ENCODE data around the gene AOPEP.

- TF ChIP-seq RAD21 (IDR thresholded peaks at IDR 0.05; ENCODE audit: low read depth), result no peak
- TF ChIP-seq, protein P1, sequence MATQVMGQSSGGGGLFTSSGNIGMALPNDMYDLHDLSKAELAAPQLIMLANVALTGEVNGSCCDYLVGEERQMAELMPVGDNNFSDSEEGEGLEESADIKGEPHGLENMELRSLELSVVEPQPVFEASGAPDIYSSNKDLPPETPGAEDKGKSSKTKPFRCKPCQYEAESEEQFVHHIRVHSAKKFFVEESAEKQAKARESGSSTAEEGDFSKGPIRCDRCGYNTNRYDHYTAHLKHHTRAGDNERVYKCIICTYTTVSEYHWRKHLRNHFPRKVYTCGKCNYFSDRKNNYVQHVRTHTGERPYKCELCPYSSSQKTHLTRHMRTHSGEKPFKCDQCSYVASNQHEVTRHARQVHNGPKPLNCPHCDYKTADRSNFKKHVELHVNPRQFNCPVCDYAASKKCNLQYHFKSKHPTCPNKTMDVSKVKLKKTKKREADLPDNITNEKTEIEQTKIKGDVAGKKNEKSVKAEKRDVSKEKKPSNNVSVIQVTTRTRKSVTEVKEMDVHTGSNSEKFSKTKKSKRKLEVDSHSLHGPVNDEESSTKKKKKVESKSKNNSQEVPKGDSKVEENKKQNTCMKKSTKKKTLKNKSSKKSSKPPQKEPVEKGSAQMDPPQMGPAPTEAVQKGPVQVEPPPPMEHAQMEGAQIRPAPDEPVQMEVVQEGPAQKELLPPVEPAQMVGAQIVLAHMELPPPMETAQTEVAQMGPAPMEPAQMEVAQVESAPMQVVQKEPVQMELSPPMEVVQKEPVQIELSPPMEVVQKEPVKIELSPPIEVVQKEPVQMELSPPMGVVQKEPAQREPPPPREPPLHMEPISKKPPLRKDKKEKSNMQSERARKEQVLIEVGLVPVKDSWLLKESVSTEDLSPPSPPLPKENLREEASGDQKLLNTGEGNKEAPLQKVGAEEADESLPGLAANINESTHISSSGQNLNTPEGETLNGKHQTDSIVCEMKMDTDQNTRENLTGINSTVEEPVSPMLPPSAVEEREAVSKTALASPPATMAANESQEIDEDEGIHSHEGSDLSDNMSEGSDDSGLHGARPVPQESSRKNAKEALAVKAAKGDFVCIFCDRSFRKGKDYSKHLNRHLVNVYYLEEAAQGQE (IDR thresholded peaks at IDR 0.05; ENCODE audit: low read depth), result no peak
- TF ChIP-seq EGR1 (IDR thresholded peaks at IDR 0.05), result no peak
- no peak for TF ChIP-seq FOXM1 (IDR thresholded peaks at IDR 0.05; ENCODE audit: borderline replicate concordance, low read depth)
- TF ChIP-seq, protein P2, sequence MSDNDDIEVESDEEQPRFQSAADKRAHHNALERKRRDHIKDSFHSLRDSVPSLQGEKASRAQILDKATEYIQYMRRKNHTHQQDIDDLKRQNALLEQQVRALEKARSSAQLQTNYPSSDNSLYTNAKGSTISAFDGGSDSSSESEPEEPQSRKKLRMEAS (IDR thresholded peaks at IDR 0.05), result no peak
- no peak for TF ChIP-seq EP300 (IDR thresholded peaks at IDR 0.05; ENCODE audit: borderline replicate concordance)
- TF ChIP-seq NFIC (IDR thresholded peaks at IDR 0.05), result no peak
- no peak for TF ChIP-seq YY1 (IDR thresholded peaks at IDR 0.05; ENCODE audit: low read depth)
- no peak for TF ChIP-seq TCF12 (IDR thresholded peaks at IDR 0.05; ENCODE audit: low read depth)
- no peak for TF ChIP-seq ZBTB7A (IDR thresholded peaks at IDR 0.05; ENCODE audit: low read depth)
- no peak for TF ChIP-seq USF1 (IDR thresholded peaks at IDR 0.05)
- no peak for TF ChIP-seq CEBPB (IDR thresholded peaks at IDR 0.05)
- TF ChIP-seq TAF1 (IDR thresholded peaks at IDR 0.05; ENCODE audit: low read depth), result no peak
Observed at GRCh38 chr9:95044731-95045508, 318.4 kb downstream of the AOPEP start.
